CD4-positive, alpha-beta T cell treated with Interleukin-21 for 1 hour (primary cell): ENCODE data around the gene TNFSF15.

Experiments
- DNase-seq: peaks from one replicate; pipeline ENCODE4 v3.0.0-alpha.2; 2020

TNFSF15 gene

DNA sequence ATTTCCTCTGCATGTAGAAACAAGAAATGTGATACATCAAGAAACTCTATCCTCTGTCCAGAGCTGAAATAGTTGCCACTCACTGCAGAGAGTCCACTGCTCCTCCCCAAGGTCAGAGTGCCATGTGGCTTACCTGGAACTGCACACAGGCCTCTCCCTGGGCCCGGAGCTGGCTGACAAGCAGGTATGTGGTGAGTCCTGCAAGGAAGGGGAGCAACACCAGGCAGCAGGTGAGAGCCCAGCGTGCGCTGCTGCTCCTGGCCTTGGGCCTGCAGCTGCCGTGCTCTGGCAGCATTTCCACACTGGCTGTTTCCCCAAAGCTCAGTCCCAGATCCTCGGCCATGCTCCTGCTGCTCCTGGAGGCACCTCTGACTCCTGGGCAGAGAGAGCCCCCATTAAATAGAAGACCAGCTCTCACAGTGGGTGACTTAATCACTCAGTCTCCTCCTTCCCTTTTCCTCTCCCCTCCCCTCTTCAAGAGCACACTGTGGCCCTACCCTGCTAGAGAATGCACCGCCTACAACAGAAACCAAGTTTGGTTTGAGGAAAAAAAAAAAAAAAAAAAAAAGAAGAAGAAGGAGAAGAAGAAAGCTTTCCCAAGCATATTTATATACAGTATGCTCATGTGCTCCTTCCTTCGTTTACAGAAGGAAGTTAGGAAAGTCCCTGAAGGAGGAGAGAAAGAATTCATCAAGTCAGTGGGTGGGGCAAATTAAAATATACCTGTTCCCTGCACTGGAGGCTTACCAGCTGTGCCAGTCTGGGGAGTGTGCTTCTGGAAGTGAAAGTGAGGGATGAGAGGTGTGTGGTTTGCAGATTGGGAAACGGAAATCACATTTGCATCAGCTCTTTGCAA lies at the start of gene TNFSF15:
TNFSF15 (minus strand) TSS at position 370 of the 856 bp plus-strand sequence; CDS start at position 343, 27 bp downstream.
- peak; percentile 13 for DNase-seq

DNA sequence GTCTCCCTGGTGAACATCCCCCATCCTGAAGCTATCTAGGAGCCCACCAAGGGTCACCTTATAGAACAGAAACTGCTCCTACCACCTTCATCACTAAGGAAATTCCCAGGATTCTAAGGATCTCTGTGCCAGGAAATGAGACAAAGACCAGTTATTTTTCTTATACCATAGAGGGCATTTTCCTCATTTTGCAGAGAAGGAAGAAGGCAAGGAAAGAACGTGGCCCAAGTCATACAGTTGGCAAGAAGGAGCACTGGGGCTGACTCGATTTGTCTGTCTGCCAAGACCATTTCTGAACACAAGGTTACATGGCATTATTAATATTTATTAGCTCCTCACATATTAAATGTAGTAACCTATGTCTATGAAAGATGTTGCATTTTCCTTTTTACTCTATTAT lies 49.6 kb upstream of the TNFSF15 start:
- no peak for DNase-seq

DNA sequence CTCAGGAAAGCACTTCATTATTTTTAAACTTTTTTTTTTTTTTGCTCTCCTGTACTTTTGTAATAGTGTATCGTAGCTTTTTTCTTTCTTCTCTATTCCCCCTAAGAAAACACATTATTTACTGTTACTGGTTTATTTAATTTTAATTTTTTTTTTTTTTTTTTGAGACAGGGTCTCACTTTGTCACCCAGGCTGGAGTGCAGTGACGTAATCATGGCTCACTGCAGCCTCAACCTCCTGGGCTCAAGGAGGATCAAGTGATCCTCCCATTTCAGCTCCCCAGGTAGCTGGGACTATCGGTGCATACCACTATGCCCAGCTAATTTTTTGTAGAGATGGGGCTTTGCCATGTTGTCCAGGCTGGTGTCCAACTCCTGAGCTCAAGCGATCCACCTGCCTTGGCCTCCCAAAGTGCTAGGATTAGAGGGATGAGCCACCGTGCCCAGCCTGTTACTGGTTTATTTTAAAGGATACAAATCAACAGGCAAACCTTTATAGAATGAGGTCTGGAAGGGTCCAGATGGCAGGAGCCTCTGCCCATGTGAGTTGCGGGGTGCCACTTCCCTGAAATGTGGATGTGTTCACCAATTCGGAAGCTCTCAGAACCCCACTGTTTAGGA lies 49.0 kb upstream of the TNFSF15 start:
- no peak for DNase-seq

DNA sequence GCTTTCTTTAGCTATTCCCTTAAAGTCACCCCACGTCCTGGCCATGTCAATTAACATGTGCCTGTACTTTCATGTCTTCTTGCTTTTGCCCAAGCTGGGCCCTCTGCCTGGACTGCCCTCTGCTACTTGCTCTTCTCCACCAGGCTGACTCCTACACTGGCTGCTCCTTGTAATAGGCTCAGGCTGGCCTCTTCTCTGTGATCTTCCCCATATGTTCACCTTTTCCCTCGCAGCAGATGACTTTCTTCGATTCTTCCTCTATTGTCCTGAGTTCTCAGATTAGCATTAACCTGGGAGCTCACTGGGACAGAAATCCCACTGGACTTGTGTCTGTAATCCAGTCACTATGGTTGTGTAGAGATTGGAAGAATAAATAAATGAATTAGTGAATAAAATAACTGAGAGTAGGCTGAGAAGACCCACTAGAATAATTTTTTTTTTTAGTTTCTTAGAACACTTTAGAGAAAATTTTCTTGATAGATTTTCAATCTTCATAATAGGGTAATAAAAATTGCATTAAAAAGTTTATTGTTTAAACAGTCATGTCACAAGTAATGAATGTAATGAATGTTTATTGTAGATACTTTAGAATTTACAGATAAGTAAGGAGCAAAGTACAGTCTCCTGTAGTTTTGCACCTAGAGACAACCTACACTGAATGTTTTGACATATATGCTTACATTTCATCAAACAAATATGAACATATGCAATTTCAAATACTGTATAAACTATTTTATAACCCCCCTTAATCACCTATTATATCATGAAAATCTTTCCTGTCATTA lies 47.4 kb upstream of the TNFSF15 start:
- no peak for DNase-seq

DNA sequence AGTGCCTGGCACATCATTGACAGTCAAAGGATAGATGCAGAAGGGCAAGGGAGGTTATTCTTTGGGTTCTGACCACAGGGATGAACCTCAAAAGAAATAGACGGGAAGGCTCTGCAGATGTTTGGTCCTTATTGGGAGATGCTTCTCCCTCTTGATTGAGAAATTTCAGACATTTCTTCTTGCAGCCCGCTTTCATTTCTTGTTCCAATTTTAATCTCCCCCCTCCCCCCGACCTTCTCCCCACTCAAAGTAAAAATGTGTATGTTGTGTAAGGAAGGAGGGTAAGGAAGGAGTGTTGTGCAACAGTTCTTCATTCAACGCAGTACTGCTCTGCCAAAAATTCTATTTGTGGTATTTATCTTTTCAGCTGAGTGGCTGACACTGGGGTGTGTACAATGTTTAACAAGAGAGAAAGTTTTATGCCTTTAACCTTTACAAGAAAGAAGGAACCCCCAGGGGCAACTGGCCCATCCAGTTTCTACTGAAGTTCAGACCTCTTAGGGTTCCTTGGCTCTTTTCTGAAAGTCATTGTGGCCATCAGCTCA lies 46.3 kb upstream of the TNFSF15 start:
- DNase-seq, result no peak

DNA sequence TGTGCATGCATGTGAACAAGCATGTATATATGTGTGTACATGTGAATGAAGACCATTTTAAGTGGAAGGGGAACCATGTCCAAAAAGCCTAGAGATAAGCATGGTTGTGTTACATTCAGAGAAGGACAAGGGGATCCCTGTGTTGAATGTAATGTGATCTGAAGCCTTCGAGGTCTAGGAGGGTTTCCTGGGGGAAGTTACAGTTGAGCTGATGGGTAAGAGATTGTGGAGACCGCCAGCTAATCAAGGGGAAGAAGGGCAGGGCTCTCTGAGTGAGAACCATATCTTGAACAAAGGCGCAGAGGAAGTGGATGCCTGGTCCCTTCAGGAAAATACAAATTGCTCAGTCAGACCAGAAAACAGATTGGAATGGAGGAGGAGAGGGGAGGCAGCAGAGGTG lies 45.5 kb upstream of the TNFSF15 start:
- no peak for DNase-seq

DNA sequence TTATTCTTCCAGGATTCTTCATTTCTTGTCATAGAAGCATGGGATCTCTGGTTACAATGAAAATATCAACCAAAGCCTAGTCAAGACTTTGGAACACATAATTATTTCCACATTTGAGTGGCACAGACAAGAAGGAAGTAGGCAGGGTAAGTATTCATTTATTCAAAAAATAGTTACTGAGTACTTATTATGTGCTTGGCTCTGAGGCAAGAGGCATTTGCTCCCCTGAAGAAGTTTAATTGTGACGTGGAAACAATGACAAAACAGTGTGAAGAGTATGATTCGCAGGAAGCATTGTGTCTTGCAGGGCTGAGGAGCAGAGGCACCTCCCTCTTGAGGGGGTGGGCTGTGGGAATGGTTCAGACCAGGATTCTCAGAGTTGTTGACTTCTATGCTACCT lies 45.0 kb upstream of the TNFSF15 start:
- no peak for DNase-seq

DNA sequence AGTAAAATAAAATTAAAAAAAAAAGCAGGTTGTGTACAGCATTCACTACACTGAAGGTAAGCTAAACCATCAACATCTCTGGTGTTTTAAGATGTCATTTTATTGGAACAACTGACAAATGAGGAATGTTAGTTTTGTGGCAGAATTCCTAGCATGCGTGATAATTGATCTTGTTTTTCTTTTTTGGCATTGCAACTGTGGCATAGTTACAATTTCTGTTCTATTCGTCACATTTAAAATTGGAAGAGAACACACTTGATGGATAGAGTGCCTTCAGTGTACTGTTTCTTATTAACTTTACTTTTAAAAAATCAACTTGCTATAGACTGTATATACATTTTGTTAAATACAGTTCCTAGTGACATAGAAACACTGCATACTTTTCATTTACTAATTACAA lies 43.6 kb upstream of the TNFSF15 start:
- DNase-seq, result no peak

DNA sequence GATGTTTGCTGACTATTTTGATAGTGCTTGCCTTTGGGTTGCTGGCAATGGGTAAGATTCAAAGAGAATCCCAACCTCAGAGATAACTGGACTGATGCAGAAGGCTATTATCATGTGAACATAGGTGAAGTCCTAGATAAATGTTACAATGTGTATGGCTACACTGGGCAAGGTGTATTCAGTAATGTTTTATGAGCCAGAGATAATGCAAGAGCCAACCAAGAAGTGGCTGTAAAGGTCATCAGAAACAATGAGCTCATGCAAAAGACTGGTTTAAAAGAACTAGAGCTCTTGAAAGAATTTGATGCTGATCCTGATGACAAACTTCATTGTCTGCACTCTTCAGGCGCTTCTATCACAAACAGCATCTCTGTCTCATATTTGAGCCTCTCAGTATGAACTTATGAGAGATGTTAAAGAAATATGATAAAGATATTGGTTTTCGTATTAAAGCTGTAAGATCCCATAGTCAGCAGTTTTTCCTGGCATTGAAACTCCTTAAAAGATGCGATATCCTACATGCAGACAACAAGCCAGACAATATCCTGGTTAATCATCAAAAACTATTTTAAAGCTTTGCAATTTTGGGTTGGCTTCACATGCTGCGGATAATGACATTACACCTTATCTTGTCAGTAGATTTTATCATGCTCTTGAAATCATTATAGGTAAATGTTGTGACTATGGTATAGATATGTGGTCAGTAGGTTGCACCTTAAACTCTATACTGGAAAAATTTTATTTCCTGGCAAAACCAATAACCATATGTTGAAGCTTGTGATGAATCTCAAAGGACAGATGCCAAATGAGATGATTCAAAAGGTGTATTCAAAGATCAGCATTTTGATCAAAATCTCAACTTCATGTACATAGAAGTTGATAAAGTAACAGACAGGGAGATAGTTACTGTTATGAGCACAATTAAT lies 41.9 kb upstream of the TNFSF15 start:
- DNase-seq, result no peak

DNA sequence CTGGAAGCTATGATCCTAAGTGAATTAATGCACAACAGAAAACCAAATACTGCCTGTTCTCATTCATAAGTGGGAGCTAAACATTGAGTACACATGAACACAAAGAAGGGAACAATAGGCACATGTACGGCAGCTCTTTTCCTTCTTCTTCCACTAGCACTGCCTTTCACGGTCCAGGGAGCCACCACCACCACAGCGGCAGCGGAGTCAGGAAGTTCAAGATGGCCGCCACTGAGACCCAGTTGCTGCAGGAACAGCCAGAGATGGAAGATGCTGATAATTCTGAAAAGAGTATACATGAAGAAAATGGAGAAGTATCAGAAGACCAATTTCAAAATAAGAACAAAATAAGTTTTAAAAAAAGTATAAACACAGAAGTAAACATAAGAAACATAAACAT lies 39.5 kb upstream of the TNFSF15 start:
- no peak for DNase-seq

DNA sequence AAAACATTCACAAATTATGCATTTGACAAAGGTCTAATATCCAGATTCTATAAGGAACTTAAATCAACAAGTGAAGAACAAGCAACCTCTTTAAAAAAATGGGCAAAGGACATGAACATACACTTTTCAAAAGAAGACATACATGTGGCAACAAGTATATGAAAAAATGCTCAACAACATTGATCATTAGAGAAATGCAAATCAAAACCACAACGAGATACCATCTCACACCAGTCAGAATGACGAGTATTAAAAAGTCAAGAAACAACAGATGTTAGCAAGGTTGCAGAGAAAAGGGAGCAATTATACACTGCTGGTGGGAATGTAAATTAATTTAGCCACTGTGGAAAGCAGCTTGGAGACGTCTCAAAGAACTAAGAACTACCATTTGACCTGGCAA lies 38.9 kb upstream of the TNFSF15 start:
- DNase-seq, result no peak

DNA sequence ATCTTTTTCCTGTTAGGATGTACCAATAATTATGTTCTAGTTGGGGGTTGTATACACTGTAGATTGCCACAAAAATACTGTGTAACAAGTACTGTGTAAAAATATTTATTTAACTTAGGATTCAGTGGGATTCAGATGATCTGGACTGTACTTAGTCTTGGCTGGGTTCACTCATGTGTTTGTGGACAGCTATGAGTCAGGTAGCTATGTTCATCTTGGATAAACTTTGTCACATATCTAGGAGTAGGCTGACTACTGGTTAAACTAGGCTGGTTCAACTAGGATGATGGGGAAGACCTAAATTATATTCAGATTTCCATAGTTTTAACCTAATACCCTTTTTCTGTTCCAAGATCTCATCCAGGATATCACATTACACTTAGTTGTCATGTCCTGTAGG lies 32.1 kb upstream of the TNFSF15 start:
- DNase-seq, result no peak

DNA sequence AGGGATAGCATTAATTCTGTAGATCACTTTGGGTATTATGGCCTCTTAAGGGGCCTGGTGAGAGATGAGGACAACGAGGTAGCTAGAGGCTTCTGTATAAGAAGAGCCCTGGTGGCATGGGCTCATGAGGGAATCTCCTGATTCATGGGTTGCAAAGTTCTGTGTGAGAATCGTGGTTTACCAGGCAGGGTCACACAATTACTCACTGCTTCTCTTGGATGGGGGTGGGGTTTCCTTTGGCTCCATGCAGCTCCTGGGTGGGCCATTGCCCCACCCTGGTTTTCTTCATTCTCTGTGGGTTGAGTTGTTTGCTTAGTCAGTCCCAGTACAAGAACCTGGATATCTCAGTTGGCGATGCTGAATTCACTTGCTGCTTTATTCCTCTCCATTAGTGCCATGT lies 30.9 kb upstream of the TNFSF15 start:
- DNase-seq, result no peak

DNA sequence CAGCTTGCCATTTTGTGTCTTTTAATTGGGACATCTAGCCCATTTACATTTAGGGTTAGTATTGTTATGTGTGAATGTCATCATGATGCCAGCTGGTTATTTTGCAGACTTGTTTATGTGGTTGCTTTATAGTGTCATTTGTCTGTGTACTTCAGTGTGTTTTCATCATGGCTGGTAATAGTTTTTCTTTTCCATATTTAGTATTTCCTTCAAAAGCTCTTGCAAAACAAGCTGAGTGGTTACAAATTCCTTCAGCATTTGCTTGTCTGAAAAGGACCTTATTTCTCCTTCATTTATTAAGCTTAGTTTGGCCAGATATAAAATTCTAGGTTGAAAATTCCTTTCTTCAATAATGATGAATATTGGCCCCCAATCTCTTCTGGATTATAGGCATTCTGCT lies 28.5 kb upstream of the TNFSF15 start:
- DNase-seq, result no peak

DNA sequence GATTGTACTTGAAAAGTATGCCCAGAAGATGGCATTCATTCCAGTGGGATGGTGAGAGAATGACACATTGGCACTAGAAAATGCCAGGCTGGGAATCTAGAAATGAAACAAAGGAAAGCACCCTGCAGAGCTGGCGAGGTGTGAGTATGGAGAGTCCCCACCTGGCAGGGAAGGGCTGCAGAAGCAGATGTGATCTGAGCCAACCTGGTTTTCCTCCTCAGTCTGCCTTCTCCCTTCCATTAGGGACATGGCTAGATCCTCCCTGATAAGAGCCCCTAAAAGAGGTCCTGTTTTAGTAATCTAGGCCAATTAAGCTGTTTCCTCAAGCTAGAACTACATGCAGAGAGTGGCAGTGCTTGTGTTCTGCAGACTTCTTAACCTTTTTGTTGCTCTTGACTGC lies 24.7 kb upstream of the TNFSF15 start:
- DNase-seq, result no peak

DNA sequence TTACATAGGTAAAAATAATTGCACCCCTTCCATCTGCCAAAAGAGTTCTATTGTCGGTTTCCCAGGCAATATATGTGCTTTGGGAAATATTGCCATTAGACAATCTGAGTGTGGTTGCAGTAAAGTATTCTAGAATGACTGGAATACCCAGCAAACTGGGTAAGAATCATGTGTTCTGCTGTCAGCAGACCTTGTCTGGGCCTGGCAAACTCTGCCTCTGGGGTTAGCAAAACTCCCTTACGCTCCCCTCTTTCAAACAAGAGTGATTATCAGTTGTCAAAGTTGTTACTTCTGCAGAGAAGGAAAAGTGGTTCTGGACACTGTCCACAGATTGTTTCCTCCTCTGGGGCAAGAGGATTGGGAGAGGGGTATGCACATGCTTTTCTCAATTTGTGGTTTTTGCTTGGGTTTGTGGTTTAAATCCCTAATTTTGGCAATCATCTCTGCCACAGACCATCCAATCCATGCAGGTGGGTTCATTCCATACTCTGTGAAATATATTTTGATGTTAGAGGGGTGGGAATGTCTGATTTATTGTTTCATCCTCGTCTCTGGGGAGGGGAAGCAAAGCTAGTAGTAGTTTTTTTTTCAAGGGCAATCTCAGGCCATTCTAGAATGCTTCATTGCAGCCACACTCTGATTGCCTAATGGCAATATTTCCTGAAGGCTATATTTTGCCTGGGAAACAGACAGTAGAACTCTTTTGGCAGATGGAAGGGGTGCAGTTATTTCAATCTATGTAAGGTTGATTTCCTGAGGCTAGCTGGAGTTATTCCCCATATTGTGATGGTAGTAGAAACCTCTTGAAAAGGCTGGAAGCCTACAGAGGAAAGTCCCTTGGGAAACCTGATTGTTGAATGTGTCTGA lies 24.0 kb upstream of the TNFSF15 start:
- no peak for DNase-seq

DNA sequence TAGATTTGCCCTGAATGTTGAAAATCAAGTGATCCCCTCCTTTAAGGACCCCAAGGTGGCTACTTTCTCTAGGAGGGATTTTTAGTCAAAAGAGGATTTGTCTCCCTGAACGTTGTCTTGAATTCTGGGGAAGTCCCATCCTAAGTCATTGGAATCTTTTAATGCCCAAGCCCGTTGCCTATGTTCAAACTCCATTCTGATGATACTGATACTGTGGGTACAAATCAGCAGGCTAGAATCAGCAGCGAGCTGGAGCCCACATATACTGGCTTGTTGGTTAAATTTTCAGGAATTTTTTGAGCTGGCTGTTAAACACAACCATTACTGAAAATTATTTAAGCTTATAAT lies 22.4 kb upstream of the TNFSF15 start:
- no peak for DNase-seq

DNA sequence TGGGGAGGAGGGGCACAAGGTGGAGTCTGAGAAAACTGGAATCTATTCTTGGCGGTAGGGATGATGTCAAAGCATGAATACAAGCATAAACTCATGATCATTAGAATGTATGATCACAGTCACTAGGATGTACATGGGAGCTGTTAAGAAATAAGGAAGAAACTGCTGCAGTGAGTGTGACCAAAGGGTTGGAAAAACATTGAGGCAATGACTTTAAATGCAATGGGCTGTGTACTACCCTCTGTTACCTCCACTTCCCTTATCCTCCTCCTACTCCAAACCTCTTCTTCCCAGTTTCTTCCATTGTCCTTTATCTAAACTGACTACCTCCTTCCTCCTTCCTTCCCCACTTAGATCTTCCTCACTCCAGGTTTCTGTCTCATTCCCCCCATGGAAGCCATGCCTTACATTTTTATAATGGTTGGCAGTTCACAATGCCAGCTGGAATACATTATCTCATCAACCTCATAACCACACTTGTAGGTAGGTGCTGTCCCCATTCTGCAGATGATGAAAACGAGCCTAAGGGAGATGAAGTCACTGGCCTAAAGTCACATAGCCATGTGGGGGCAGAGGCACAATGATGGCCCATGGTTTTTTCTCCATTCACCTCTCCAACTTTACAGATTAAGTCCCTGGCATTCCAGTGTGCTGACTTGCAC lies 21.9 kb upstream of the TNFSF15 start:
- no peak for DNase-seq

DNA sequence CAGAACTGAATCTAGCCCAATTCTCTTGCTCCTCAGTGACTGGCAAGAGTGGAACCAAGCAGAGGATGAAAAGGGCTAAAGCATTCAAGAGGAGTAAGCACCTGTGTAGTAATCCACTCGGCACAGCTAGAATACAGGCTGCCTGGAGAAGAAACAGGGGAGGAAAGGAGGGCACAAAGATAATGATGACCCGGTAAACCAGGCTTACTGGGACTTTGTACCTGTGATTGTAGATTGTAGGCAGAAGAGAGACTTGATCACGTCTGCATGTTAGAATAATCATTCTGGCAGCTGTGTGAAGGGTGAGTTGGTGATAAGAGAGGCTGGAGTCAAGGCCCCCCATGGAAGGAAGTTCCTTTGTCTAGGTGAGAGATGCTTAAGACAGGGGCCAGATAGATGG lies 20.6 kb upstream of the TNFSF15 start:
- no peak for DNase-seq

DNA sequence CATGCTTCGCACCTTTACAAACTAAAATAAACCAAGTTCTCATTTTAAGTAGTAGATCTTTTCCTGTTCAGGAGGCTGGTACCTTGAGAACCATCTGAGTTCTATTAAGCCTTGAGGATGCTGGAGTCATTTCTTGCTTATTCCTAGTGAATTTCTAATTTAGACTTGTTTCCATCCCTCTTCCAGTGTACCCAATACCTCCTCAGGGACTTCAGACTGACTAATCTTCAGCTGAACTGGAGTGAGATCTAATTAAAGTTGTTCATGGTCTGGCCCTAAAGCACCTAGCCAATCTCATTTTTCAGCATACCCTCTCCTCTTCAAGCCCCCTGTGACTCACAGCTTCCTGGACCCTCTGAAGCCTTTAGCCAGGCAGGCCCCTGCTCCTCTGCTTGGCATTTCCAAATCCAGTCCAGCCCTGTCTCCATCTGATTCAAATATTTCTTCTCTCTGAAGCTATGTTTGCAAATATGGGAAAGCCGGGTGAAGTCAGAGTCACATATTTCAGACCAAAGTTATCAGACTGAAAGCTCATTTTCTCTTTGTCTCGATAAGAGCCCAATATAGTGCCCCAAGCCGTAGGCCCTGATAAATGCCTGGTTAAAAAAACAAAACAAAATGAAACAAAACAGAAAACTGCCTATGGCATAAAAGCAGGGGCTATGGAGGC lies 19.4 kb upstream of the TNFSF15 start:
- no peak for DNase-seq
